ENCODE measurements around the gene CEP131.
A peak's percentile ranks its signal among the peaks of the same experiment; 100 is the strongest.

CEP131 gene

GRCh38 chr17:81200695-81201580 is 21.8 kb downstream of the CEP131 start:
- TF ChIP-seq CTCF (conservative IDR thresholded peaks at IDR 0.05; ENCODE audit: control insufficient read depth, insufficient read depth, low read depth, low read length), result peak; percentile 57
- peak; percentile 70 for DNase-seq (ENCODE audit: low read depth)
- H3K4me3 ChIP-seq (ENCODE audit: control insufficient read depth, low read depth, low read length), result no peak overlapping the region

- TF ChIP-seq CTCF (conservative IDR thresholded peaks at IDR 0.05; ENCODE audit: control insufficient read depth, insufficient read depth, low read depth, low read length), result no peak
- no peak overlapping the region for H3K4me3 ChIP-seq (ENCODE audit: control insufficient read depth, low read depth, low read length)
- DNase-seq (ENCODE audit: low read depth), result no peak
These were observed 22.6 kb downstream of the CEP131 start for GRCh38 chr17:81200201-81200600.

GRCh38 chr17:81199482-81199830 is 23.3 kb downstream of the CEP131 start:
- no peak for DNase-seq (ENCODE audit: low read depth)
- TF ChIP-seq CTCF (conservative IDR thresholded peaks at IDR 0.05; ENCODE audit: control insufficient read depth, insufficient read depth, low read depth, low read length), result no peak
- no peak overlapping the region for H3K4me3 ChIP-seq (ENCODE audit: control insufficient read depth, low read depth, low read length)

GRCh38 chr17:81198826-81199481 is 23.8 kb downstream of the CEP131 start:
- no peak overlapping the region for H3K4me3 ChIP-seq (ENCODE audit: control insufficient read depth, low read depth, low read length)
- no peak for DNase-seq (ENCODE audit: low read depth)
- no peak for TF ChIP-seq CTCF (conservative IDR thresholded peaks at IDR 0.05; ENCODE audit: control insufficient read depth, insufficient read depth, low read depth, low read length)

GRCh38 chr17:81197831-81198490 is 24.8 kb downstream of the CEP131 start:
- TF ChIP-seq CTCF (conservative IDR thresholded peaks at IDR 0.05; ENCODE audit: control insufficient read depth, insufficient read depth, low read depth, low read length), result no peak
- no peak overlapping the region for H3K4me3 ChIP-seq (ENCODE audit: control insufficient read depth, low read depth, low read length)
- DNase-seq (ENCODE audit: low read depth), result no peak

GRCh38 chr17:81197409-81197795 is 25.4 kb downstream of the CEP131 start:
- no peak for DNase-seq (ENCODE audit: low read depth)
- H3K4me3 ChIP-seq (ENCODE audit: control insufficient read depth, low read depth, low read length), result no peak overlapping the region
- no peak for TF ChIP-seq CTCF (conservative IDR thresholded peaks at IDR 0.05; ENCODE audit: control insufficient read depth, insufficient read depth, low read depth, low read length)

Measured in fibroblast of mammary gland (primary cell).